Muscle of back (tissue), 11 donors: Measurements from ENCODE around the gene SPATA13. TPM values are rescaled to one million over a fixed set of nuclear protein-coding genes. Genes with fewer than 3 reads are reported as not detected.

Experiments used
- DNase-seq, 3 donors: peaks; one replicate each; pipeline versions ENCODE4 v3.0.0 to v3.0.0-alpha.2; 2013
- polyA plus RNA-seq, 10 donors: library from polyadenylated mRNA; unstranded; fragments of 120-200 nt; gene quantifications; one replicate each; pipeline ENCODE4 v1.2.1, GENCODE V29; 2013; ENCODE audit not compliant: insufficient read length in 10 of 10

SPATA13 gene
- polyA plus RNA-seq, 10 donors, result 3.0 to 6.0 (median 4.3) TPM

DNA sequence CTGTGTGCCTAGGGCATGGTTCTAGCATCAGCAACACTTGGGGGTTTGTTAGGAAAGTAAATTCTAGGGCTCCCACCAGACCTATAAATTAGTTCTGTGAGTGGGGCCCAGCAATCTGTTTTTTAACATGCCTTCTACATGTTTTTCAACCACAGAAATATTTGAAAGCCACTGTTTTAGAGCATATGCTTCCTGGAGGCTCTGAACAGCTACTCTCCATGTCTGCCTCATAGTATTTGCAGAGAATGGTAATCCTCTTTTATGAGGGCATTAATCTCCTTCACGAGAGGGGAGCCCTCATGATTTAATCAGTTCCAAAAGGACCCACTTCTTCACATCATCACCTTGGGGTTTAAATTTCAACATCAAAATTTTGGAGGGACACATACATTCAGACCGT is 6.0 kb downstream of the SPATA13 start:
- no peak for DNase-seq

DNA sequence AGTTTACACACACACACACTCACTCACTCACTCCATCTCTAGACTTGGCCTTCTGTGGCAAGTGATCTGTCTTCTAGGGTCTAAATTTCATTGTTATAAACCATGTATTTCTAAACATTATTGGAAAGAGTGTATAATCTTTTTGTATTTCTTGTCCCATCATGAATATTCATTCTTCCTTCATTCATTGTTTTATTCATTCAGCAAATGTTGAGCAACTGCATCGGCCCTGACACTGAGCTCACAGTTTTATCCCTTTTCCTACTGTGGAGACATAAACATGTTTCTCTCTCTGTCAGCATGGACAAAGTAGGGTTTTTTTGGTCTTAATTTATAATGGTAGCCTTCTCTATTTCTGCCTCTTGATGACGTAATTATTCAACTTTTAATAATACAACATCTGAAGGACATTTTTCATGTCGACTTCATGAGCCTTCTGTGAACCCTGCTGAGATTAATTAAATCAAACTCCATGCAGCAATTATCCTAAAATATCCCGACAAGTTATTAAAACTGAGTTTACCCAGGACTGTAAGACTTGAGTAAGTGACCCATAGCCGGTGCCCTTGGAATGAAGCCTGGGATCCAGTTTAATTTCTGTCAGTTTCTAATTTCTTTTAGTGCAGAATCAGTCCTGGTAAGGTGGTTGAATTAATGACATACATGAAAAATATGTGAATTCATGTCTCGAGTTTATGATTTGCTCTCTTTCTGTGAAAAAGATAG is 7.3 kb downstream of the SPATA13 start:
- DNase-seq, result no peak

DNA sequence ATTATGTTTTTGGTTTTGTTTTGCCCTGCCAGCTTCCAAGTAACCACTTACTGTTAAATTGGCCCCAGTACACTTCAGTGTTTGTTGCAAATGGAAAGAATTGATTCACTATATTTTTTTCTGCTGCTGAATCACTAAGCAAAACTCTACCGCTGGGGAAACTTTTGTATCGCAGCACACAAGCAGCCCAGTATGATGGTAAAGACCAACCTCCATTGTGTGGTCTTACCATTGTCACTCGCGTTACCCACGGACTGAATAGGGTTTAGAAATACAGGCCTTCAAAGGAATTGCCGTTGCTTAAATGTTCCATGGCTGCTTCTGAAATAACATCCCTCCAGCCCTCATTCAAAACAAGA is 7.9 kb downstream of the SPATA13 start:
- no peak for DNase-seq

DNA sequence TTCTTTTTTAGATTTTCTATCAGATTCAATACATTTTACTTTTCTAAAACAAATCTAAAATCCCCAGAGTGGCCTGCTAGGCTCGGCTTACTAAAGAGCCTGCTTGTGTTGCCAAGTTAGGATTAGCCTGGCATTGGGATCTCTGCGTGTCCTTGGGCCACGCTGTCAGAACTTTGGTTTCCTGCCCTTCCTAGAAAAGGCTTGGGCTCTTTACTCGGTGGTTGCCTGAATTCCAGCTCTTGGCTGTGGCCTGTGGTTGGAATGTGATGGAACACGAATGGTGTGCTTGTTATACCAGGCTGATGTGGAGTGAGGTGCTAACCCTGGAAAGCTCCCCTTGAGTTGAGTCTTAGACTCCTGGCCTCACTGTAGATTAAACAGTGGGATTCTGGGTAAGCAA is 8.5 kb downstream of the SPATA13 start:
- no peak for DNase-seq

DNA sequence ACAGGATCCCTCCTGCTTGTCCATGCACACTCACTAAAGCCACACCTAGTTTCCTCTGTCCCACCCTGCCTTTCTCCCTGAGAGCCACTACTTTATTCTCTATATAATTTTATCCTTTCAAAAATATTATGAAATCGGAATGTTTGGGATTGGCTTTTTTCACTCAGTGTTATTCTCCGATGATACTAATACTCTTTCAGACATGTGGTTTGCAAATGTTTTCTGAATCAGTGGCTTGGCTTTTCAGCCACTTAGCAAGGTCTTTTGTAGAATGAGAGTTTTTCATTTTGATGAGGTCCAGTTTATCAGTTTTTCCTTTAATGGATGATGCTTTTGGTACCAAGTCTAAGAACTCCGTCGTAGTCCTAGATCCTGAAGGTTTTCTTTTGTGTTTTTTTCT is 11.6 kb downstream of the SPATA13 start:
- DNase-seq, result no peak

DNA sequence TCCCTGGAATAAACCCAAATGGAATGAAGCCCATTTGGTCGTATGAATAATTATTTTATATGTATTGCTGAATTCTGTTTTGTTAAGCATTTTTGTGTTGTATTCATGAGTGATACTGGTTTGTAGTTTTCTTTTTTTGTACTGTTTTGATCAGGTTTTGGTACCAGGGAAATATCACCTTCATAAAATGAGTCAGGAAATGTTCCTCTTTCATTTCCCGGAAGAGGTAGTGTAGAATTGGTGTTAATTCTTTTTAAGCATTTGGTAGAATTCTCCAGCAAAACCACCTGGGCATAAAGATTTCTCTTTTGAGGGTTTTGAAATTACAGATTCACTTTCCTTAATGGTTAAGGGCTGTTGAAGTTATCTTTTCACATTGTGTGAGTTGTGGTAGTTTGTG is 13.3 kb downstream of the SPATA13 start:
- no peak for DNase-seq

DNA sequence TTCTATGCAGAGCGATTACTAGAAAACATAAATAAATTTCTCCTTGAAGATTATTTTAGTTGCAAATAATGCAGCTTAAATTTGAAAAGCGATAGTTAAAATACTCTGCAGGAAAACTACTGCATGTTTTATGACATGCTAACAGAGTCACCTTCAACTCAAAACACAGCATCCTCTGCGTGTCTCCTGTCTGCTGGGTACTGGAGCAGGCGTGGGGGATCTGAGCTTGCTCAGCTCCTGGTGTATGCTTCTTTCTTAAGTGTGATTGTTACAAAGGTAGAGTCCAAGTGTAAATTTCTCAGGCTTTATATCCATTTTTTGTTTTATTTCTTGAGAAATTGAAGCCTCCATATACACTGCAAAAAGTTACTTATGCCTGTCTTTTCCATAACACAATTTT is 15.3 kb downstream of the SPATA13 start:
- DNase-seq, result no peak

DNA sequence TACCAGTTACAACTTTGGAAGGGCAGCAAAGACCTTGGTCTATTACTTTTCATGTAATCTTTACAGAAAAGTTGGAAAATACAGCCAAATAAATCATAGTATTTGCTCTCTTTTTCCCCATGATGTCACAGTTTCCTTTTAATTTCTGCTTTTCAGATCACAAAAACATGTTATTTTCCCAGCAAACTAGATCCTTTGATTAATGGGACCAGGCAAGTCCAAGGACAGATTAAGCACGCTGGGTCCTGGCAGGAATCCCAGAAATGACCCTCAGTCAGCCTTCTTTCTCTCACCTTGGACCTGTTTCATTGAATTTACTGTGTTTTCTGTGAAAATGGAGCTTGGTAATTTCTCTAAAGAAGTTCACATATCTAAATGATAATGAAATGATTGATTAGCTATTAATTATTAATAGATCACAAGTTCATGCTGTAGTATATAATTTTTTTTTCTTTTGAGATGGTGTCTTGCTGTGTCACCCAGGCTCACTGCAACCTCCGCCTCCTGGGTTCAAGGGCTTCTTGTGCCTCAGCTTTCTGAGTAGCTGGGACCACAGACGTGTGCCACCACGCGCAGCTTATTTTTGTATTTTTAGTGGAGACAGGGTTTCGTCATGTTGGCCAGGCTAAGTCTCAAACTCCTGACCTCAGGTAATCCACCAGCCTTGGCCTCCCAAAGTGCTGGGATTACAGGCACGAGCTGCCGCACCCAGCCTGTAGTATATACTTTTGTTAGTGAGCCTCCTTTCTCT is 16.0 kb downstream of the SPATA13 start:
- DNase-seq, result peak in 1 of 3 donors; percentile 12

DNA sequence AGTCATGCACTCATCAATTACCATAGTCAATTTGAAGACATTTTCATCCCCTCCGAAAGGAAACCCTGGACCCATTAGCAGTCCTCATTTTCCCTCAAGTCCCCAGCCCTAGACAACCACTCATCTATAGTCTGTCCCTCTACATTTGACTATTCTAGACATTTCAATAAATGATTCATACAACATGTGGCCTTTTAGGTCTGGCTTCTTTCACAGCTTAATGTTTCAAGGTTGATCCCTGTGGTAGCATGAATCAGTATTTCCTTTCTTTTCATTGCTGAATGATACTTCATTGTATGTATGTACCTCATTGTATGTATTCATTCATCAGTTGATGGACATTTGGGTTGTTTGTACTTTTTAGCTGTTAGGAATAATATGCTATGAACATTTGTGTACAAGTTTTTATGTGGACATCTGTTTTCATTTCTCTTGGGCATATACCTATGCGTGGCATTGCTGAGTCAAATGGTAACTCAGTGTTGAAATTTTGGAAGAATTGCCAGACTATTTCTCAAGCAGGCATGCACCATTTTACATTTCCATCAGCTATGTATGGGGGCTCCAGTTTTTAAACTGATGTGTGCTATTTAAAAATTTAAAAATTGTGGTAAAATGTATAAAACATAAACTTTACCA is 18.4 kb downstream of the SPATA13 start:
- no peak for DNase-seq

DNA sequence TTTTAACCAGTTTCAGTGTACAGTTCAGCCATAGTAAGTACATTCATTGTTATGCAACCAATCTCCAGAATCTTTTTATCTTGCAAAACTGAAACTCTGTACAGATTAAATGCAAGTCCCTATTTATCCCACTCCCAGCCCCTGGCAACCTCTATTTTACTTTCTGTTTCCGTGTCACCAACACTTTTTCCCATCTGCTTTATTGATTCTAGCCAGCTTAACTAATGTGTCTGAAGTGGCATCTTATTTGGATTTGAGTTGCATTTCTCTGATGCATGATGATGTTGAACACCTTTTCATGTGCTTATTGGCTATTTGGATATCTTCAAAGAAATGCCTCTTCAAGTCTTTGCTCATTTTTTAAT is 18.9 kb downstream of the SPATA13 start:
- no peak for DNase-seq

DNA sequence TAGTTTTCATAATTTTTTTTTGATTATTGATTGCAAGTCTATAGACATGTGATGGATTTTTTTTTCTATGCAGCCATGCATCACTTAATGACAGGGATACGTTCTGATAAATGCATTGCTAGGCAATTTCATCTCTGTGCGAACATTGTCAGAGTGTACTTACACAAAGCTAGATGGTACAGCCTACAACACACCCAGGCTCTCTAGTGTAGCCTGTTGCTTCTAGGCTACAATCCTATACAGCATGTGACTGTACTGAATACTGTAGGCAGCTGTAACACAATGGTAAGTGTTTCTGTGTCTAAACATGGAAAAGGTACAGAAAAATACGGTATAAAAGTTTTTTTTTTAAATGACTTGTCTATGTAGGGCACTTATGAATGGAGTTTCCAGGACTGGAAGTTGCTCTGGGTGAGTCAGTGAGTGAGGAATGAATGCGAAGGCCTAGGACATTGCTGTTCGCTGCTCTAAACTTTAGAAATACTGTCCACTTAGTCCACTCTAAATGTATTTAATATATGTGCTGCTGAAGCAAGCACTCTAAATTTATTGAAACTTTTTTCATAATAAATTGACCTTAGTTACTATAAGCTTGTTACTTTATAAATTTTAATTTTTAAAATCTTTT is 20.3 kb downstream of the SPATA13 start:
- DNase-seq, result no peak

DNA sequence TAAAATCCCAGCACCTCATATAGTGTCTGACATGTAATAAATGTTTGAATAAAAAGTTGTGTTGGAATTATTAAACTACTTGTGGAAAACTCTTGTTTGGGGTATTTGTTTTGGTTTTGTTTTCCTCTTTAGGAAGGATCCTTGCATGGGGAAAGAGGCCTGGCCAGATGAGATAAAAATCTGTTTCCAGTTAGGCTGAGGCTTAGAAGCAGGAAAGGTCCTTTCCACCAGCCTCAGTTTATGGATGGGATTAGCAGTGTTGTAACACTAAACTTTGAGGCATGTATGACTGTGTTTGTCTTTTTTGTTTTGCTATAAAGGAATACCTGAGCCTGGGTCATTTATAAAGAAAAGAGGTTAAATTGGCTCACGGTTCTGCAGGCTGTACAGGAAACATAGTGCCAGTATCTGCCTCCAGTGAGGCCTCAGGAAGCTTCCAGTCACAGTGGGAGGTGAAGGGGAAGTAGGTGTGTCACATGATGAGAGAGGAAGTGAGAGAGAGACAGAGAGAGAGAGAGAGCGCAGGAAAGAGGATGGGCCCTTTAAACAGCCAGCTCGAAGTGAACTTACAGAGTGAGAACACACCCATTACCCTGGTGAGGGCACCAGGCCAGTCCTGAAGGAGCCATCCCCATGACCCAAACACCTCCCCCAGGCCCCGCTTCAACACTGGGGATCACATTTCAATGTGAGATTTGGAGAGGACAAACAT is 21.6 kb downstream of the SPATA13 start:
- DNase-seq, result no peak

DNA sequence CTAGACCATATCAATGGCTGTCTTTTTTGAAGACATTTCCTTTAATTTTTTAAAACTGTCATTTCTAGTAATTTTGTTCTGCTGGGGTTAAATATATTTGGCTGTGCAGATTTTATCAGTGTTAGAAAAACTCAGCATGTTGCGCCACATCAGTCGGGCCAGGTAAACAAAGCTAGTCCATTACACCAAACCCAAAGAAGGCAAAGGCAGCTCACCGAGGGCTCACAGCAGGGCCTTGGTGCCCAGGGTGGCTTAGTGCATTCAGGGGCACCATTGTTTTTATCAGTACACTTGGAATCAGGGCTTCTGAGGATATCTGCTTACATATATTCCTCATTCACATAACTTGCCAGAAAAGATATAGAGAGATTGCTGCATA is 22.2 kb downstream of the SPATA13 start:
- DNase-seq, result no peak

DNA sequence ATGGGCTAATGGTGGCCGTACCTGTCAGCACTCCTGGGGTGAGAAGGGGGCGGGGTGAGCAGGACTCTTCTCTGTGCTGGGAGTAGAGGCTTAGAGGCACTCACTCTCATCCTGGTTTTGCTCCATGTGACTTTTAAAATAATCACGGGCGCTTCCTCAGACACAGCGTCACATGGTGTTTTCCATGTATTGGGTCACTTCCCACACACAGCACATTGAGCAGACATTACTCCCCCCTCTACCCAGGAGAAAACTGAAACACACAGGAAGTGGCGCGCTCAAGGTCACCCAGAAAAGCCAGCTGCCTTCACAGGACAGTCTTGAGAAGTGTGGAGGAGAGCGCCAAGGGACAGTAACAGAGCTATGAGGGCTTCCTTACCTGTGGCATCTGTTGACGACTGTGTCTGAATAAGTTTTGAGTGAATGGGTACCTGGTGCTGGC is 23.2 kb downstream of the SPATA13 start:
- no peak for DNase-seq

DNA sequence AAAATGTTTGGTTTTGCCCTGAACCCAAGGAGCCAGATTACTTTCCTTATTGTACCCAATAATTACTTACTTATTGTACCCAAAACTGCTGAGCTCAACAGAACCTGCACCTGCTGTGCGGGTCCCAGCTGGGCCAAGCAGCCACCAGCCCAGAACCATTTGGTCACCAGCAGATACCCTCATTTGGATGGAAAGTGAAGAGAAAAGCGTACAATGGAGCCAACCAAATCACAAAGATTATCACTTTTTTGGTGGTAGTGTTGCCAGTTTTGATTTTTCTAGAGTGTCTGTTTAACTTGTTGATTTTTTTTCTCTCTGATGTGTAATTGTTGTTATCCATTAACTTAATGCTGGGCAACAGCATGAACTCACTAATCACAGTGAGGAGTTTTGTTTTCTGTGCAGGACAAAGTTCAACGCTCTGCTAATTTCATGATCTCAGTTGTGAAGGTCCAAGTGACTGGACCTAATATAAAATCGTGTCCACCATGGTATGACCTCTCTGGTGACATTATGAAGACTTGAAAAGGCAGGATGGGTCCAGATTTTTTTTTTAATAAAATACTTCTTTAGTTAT is 23.8 kb downstream of the SPATA13 start:
- DNase-seq, result no peak

DNA sequence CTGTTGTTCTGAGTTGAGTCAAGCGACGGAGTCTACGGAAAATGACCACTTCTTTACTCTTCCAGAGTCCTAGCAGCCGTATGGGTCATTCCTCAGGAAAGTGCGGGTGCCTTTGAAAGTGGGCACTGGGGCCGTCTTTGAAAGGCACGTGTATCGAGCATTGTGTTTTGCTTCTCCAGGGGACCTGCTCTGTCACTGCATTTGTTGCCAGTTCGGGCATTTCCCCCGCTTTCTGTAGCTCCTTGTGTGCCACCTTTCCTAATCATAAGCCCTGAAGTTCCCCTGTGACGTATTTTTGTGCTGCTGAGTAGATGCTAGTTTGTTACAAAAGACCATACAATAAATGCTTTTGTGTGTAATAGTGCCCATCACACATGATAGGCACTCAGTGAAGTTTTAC is 24.4 kb downstream of the SPATA13 start:
- DNase-seq, result no peak

DNA sequence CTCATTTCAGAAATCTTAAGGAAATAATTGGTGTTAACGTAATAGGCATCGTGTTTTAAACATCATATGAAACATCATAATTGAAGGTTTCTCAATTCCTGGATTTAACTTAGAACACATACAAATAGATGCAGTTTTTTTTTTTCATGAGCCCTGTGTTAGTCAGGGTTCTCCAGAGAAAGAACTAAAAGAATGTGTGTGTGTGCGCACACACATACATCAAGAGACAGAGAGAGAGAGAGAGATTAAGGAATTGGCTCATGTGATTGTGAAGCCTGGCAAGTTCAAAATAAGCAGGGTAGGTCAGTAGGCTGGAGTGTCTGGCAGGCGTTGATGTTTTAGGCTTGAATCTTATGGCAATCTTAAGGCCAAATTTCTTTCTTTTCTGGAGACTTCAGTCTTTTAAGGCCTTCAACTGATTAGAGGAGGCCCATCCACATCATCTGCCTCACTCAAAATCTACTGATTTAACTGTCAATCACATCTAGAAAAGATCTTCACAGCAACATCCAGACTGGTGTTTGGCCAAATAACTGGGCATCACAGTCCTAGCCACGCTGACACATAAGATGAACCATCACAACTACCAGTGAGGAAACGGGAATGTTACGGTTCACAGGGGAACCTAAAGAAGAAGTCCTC is 25.2 kb downstream of the SPATA13 start:
- no peak for DNase-seq

DNA sequence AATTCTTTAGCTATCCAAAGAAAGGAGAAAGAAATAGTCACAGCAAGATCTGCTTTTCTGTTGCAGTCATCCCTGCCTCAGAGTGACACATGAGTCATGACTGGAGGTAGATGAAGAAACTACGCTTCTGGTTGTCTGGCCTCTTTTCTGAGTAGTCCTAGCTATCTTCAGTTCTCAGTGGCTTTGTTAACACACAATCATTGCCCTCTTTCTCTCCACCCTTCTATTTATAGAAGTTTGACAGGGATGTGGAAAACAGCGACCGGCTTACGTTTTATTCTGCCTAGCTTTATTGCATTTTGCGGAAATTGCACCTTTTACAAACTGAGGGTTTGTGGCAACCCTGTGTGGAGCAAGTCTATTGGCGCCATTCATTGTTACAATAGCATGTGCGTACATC is 26.7 kb downstream of the SPATA13 start:
- no peak for DNase-seq

DNA sequence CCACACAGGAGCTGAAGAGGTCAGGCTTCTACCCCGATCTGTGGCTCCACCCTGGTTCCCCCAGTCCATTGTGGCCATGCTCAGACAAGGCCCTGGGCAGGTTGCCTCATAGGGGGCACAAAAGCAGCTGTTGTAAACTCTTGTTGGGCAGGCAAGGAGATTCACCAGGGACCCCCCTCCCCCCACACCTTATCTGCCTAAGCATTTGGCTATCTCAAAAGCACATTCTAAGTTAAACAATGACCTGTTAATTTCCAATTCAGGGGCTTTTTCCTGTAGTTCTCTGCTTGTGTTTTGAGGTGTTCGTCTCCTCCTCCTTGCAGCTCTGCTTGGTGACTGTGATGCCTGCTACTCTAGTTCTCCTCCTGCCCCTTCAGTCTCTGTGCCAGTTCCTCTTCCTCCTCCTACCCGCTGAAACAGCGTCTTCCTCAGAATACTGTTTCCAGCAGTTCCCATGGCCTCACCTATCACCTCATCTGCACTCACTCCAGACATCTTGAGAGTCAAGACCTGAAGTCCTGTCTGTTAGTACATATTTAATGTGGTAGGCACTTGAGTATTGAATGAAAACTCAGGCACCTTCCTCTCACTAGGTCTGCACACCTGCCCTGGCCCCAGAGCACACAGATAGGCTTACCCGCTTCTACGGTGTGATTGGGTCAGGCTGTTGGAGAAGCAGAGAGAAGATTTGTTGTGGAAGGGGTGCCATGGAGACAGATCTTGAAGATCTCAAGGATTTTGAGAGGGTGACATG is 31.7 kb downstream of the SPATA13 start:
- DNase-seq, result no peak

DNA sequence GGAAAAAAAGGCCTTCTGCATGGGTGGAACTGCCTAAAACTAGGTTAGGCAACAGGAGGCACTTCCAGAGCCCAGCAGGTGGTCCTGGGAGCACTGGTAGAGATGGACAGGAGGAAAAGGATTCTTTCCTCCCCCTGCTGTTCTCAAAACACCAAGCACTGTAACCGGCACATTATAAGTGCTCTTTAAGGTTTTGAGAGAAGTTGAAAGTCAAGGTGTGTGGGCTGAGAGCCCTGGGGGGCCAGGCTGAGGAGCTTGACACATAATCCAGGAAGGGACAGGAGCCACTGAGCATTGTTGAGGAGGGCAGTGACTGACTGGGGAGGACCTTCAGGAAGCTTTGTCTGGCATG is 32.3 kb downstream of the SPATA13 start:
- no peak for DNase-seq

DNA sequence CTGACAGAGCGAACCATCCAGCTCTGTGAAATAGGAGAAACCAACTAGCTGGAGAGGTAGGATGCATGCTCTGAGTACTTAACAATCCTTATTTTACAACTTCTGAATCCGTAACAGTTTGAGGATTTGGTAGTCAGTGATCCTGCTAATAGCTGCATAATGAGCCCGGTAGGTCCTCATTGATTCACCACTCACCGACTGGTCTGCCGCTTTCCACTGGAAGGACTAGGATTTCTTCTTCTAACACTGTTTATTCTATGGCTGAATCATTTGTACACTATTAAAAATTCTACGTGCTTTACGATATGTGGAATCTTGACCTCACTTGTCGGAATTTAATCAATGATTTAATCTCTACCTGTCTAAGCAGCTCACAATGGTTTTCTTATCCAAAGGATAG is 33.9 kb downstream of the SPATA13 start:
- DNase-seq, result no peak
